ENCODE results near the gene TRIM2. TPM values are rescaled to one million over a fixed set of nuclear protein-coding genes. Genes with fewer than 3 reads are reported as not detected.

TRIM2 gene
- total RNA-seq, 2 experiments from 2014 or later: 1.7 to 2.9 TPM

- intact Hi-C loops (cut with micrococcal nuclease): no loop called here
- no peak for DNase-seq
- H3K27me3 Mint-ChIP-seq: no peaks in the 10 kb centered on the region
- H3K9me3 Mint-ChIP-seq: no peaks in the 10 kb centered on the region
- POLR2A ChIA-PET: no interaction called here
- no peak overlapping the region for H3K27ac Mint-ChIP-seq
- CTCF ChIA-PET: interaction anchor here (1.2 to 2.1 kb wide), 3 partner anchors 226 to 296 kb away, joined by 5 to 8 read pairs (median 5); no protein-coding TSS in a partner anchor
- no peak overlapping the region for H3K4me3 Mint-ChIP-seq
- H3K36me3 Mint-ChIP-seq: peaks cover 6% of the 10 kb centered on the region
- peaks cover 28% of the 10 kb centered on the region for H3K4me1 Mint-ChIP-seq (ENCODE audit: low read depth)
These were observed 143.8 kb downstream of the TRIM2 start for GRCh38 chr4:153348006-153348405.

GRCh38 chr4:153349206-153349805, 145.1 kb downstream of the TRIM2 start:
- no peaks in the 10 kb centered on the region for H3K9me3 Mint-ChIP-seq
- peaks cover 6% of the 10 kb centered on the region for H3K36me3 Mint-ChIP-seq
- H3K27ac Mint-ChIP-seq: no peak overlapping the region
- no peaks in the 10 kb centered on the region for H3K27me3 Mint-ChIP-seq
- DNase-seq: no peak
- peaks cover 25% of the 10 kb centered on the region for H3K4me1 Mint-ChIP-seq (ENCODE audit: low read depth)
- no peak overlapping the region for H3K4me3 Mint-ChIP-seq
- ChIA-PET CTCF (interaction anchor here (2.1 kb wide), 1 partner anchor 295 kb away, joined by 8 read pairs; no protein-coding TSS in a partner anchor), POLR2A (interaction anchor here (0.7 kb wide), 1 partner anchor 13 kb away, joined by 4 read pairs; no protein-coding TSS in a partner anchor)
- intact Hi-C loops (cut with micrococcal nuclease): no loop called here

- POLR2A ChIA-PET: no interaction called here
- DNase-seq: no peak
- Mint-ChIP-seq H3K36me3 (peaks cover 35% of the 10 kb centered on the region), H3K4me3 (no peak overlapping the region), H3K4me1 (ENCODE audit: low read depth) (peaks cover 16% of the 10 kb centered on the region), H3K27ac (no peak overlapping the region), H3K27me3 (no peaks in the 10 kb centered on the region), H3K9me3 (no peaks in the 10 kb centered on the region)
- intact Hi-C loops (cut with micrococcal nuclease): no loop called here
- CTCF ChIA-PET: no interaction called here
These were observed 157.9 kb downstream of the TRIM2 start for GRCh38 chr4:153362184-153362583.

GRCh38 chr4:153364061-153364460, 159.8 kb downstream of the TRIM2 start:
- H3K27me3 Mint-ChIP-seq: no peaks in the 10 kb centered on the region
- CTCF ChIA-PET: no interaction called here
- H3K4me3 Mint-ChIP-seq: no peak overlapping the region
- H3K4me1 Mint-ChIP-seq (ENCODE audit: low read depth): peaks cover 16% of the 10 kb centered on the region
- H3K27ac Mint-ChIP-seq: no peak overlapping the region
- H3K36me3 Mint-ChIP-seq: peaks cover 41% of the 10 kb centered on the region
- DNase-seq: no peak
- intact Hi-C loops (cut with micrococcal nuclease): no loop called here
- POLR2A ChIA-PET: interaction anchor here (1.2 kb wide), 1 partner anchor 19 kb away, joined by 3 read pairs; the partner anchor contains the start of gene MND1
- H3K9me3 Mint-ChIP-seq: no peaks in the 10 kb centered on the region

DNA sequence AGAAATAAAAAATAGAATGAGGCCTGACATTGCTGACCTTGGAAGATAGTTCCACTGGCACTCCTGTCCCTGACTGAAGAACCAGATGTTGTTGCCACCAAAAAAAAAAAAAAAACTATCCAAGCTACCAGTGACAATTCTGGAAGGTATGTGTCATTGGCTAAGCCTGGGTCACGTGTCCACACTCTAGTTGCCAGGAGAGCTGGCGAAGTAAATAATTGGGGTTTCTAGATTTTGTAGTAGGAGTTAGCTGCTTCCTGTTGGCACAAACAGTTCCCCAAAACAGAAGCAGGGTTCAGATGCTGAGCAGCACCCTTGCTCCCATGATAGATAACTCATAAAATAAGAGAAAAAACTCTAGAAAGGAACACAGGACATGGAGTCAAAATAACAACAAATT, 160.8 kb downstream of the TRIM2 start:
- H3K4me1 Mint-ChIP-seq (ENCODE audit: low read depth): peaks cover 16% of the 10 kb centered on the region
- no peaks in the 10 kb centered on the region for H3K27me3 Mint-ChIP-seq
- H3K27ac Mint-ChIP-seq: no peak overlapping the region
- H3K9me3 Mint-ChIP-seq: no peaks in the 10 kb centered on the region
- no peak for DNase-seq
- peaks cover 44% of the 10 kb centered on the region for H3K36me3 Mint-ChIP-seq
- H3K4me3 Mint-ChIP-seq: no peak overlapping the region
- CTCF ChIA-PET: interaction anchor here (0.6 kb wide), 2 partner anchors 179 to 808 kb away, joined by 3 read pairs; no protein-coding TSS in a partner anchor
- POLR2A ChIA-PET: interaction anchor here (1.1 to 1.2 kb wide), 2 partner anchors 20 to 25 kb away, joined by 3 to 4 read pairs; partner anchors contain the start of gene MND1
- intact Hi-C loops (cut with micrococcal nuclease): no loop called here

GRCh38 chr4:153366486-153366885, 162.2 kb downstream of the TRIM2 start:
- DNase-seq: no peak
- intact Hi-C loops (cut with micrococcal nuclease): no loop called here
- peaks cover 54% of the 10 kb centered on the region for H3K36me3 Mint-ChIP-seq
- H3K4me3 Mint-ChIP-seq: no peak overlapping the region
- no peak overlapping the region for H3K27ac Mint-ChIP-seq
- CTCF ChIA-PET: interaction anchor here (1.1 kb wide), 1 partner anchor 383 kb away, joined by 4 read pairs; no protein-coding TSS in a partner anchor
- no peaks in the 10 kb centered on the region for H3K9me3 Mint-ChIP-seq
- POLR2A ChIA-PET: no interaction called here
- H3K27me3 Mint-ChIP-seq: no peaks in the 10 kb centered on the region
- peaks cover 22% of the 10 kb centered on the region for H3K4me1 Mint-ChIP-seq (ENCODE audit: low read depth)

GRCh38 chr4:153367092-153367491, 162.8 kb downstream of the TRIM2 start:
- H3K9me3 Mint-ChIP-seq: peaks cover 4% of the 10 kb centered on the region
- ChIA-PET POLR2A (no interaction called here), CTCF (no interaction called here)
- H3K36me3 Mint-ChIP-seq: peaks cover 59% of the 10 kb centered on the region
- no peak for DNase-seq
- H3K27ac Mint-ChIP-seq: no peak overlapping the region
- no peak overlapping the region for H3K4me3 Mint-ChIP-seq
- no peaks in the 10 kb centered on the region for H3K27me3 Mint-ChIP-seq
- intact Hi-C loops (cut with micrococcal nuclease): loop anchor here (1.0 kb wide), 1 partner anchor 10 kb away; no protein-coding TSS in a partner anchor
- peaks cover 26% of the 10 kb centered on the region for H3K4me1 Mint-ChIP-seq (ENCODE audit: low read depth)

DNA sequence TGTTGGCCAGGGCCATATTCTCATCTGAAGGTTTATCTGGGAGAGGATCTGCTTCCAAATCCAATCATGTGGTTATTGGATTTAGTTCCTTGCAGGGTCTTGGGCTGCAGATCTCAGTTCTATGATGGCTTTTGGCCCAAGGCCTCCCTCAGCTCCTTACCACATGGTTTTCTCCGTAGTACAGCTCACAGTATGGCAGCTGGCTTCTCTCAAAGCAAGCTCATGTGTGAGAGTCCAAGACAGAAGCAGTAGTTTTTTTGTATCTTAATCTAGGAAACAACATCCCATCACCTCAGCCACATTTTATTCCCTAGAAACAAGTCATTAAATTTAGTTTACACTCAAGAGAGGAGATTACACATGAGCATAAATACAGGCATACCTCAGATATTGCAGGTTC, 164.8 kb downstream of the TRIM2 start:
- peaks cover 59% of the 10 kb centered on the region for H3K36me3 Mint-ChIP-seq
- H3K4me3 Mint-ChIP-seq: no peak overlapping the region
- POLR2A ChIA-PET: no interaction called here
- H3K27ac Mint-ChIP-seq: no peak overlapping the region
- intact Hi-C loops (cut with micrococcal nuclease): no loop called here
- peaks cover 23% of the 10 kb centered on the region for H3K4me1 Mint-ChIP-seq (ENCODE audit: low read depth)
- H3K9me3 Mint-ChIP-seq: peaks cover 11% of the 10 kb centered on the region
- no peaks in the 10 kb centered on the region for H3K27me3 Mint-ChIP-seq
- no peak for DNase-seq
- CTCF ChIA-PET: no interaction called here

- no peak overlapping the region for H3K4me3 Mint-ChIP-seq
- H3K27ac Mint-ChIP-seq: peak overlapping the region; percentile 6
- H3K36me3 Mint-ChIP-seq: peaks cover 46% of the 10 kb centered on the region
These were observed 167.5 kb downstream of the TRIM2 start for GRCh38 chr4:153371701-153372234.

DNA sequence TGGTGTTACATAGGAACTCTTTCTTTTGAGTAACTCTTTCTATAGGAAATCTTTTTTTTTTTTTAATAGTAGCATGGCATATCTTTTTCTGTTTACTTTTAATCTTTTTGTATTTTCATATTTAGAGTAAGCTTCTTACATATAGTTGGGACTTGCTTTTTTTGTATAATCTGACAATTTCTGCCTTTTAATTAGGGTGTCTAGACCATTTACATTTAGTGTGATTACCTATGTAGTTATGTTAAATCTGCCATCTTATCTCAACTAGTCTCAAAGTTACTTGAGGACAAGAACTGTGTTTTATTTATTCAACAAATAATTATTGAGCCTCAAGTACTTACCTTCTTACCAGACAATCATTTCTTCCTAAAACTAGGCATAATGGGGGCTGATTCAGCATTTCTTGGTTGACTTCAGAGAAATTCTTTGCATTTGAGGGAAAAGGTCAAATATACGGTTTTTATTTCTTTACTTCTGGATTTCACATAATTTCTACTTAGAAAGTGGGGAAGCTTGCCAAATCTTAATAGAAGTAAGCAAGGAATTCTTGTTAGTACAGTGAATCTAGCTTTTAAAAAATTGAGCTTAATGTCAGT, 168.8 kb downstream of the TRIM2 start:
- DNase-seq: no peak

More at GRCh38 chr4:153371701-153372234, 167.5 kb downstream of the TRIM2 start:
- DNase-seq: peak; percentile 43
- ChIA-PET POLR2A (interaction anchor here (1.3 kb wide), 1 partner anchor 26 kb away, joined by 3 read pairs; no protein-coding TSS in a partner anchor), CTCF (interaction anchor here (0.6 kb wide), 1 partner anchor 9 kb away, joined by 3 read pairs; no protein-coding TSS in a partner anchor)
- no peaks in the 10 kb centered on the region for H3K27me3 Mint-ChIP-seq
- peaks cover 21% of the 10 kb centered on the region for H3K4me1 Mint-ChIP-seq (ENCODE audit: low read depth)
- peaks cover 11% of the 10 kb centered on the region for H3K9me3 Mint-ChIP-seq
- intact Hi-C loops (cut with micrococcal nuclease): loop anchor here (2.0 kb wide), 1 partner anchor 15 kb away; no protein-coding TSS in a partner anchor

DNA sequence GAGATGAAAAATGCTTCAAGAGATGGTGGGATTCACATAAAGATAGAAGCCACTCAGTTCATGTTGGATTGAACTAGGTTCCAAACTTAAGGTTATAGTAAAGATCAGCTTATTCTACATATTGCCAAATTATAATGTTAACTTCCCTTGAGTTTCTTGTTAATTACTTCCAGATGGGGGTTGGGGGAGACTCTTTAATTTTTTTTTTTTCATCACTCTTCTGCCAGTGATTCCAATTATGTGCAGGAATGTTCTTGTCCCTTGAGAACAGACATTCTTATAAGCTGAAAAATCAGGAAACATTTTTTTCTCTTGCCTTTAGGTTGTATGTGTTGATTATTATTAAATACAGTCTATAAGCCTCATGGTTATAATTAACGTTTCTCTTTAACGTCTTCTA, 170.2 kb downstream of the TRIM2 start:
- H3K4me1 Mint-ChIP-seq (ENCODE audit: low read depth): peaks cover 11% of the 10 kb centered on the region
- POLR2A ChIA-PET: no interaction called here
- no peak overlapping the region for H3K27ac Mint-ChIP-seq
- H3K27me3 Mint-ChIP-seq: no peaks in the 10 kb centered on the region
- intact Hi-C loops (cut with micrococcal nuclease): no loop called here
- H3K36me3 Mint-ChIP-seq: peaks cover 30% of the 10 kb centered on the region
- no peak overlapping the region for H3K4me3 Mint-ChIP-seq
- H3K9me3 Mint-ChIP-seq: peaks cover 11% of the 10 kb centered on the region
- DNase-seq: no peak
- CTCF ChIA-PET: interaction anchor here (0.6 kb wide), 1 partner anchor 260 kb away, joined by 3 read pairs; no protein-coding TSS in a partner anchor

More for the DNA sequence above, 168.8 kb downstream of the TRIM2 start:
- ChIA-PET CTCF (interaction anchor here (1.1 kb wide), 1 partner anchor 14 kb away, joined by 4 read pairs; no protein-coding TSS in a partner anchor), POLR2A (no interaction called here)
- peaks cover 11% of the 10 kb centered on the region for H3K9me3 Mint-ChIP-seq
- no peaks in the 10 kb centered on the region for H3K27me3 Mint-ChIP-seq
- peaks cover 11% of the 10 kb centered on the region for H3K4me1 Mint-ChIP-seq (ENCODE audit: low read depth)
- H3K36me3 Mint-ChIP-seq: peaks cover 40% of the 10 kb centered on the region
- H3K27ac Mint-ChIP-seq: no peak overlapping the region
- intact Hi-C loops (cut with micrococcal nuclease): loop anchor here (2.0 kb wide), 1 partner anchor 16 kb away; no protein-coding TSS in a partner anchor
- no peak overlapping the region for H3K4me3 Mint-ChIP-seq

- H3K4me1 Mint-ChIP-seq (ENCODE audit: low read depth): peaks cover 11% of the 10 kb centered on the region
- peaks cover 25% of the 10 kb centered on the region for H3K36me3 Mint-ChIP-seq
- CTCF ChIA-PET: interaction anchor here (1.1 to 1.2 kb wide), 2 partner anchors 58 to 199 kb away, joined by 3 to 4 read pairs; no protein-coding TSS in a partner anchor
- no peak overlapping the region for H3K4me3 Mint-ChIP-seq
- no peak for DNase-seq
- no peak overlapping the region for H3K27ac Mint-ChIP-seq
- peaks cover 11% of the 10 kb centered on the region for H3K9me3 Mint-ChIP-seq
- no peaks in the 10 kb centered on the region for H3K27me3 Mint-ChIP-seq
- intact Hi-C loops (cut with micrococcal nuclease): no loop called here
- POLR2A ChIA-PET: no interaction called here
These were observed 171.1 kb downstream of the TRIM2 start for GRCh38 chr4:153375303-153375702.

Measured in activated CD4-positive, alpha-beta memory T cell treated with anti-CD3 and anti-CD28 coated beads for 36 hours (primary cell).